Psoas muscle (tissue), 8 donors: Measurements from ENCODE around the gene RFX3. TPM values are rescaled to one million over a fixed set of nuclear protein-coding genes. Genes with fewer than 3 reads are reported as not detected.

Experiments used
- ATAC-seq, 4 donors: fragments of 200-7000 bp; cut with Tn5 transposase; one replicate each; pipeline ENCODE4 v1.9.1; 2020; ENCODE audit warnings: moderate library complexity in 3 of 4, mild to moderate bottlenecking in 2 of 4
- DNase-seq, 2 donors: peaks; one replicate each; pipeline ENCODE4 v3.0.0-alpha.2; 2020
- H3K27ac ChIP-seq: fragments of 200-600 bp; one replicate; pipeline ENCODE4 v1.8.0; 2022
- H3K27me3 ChIP-seq, 3 donors: fragments of 200-600 bp in 1 of 3; one replicate each; pipeline versions ENCODE4 v1.6.1 to v1.8.0; 2013 to 2022; ENCODE audit warnings: low read length in 2 of 3, mild to moderate bottlenecking in 2 of 3, moderate library complexity in 1 of 3; ENCODE audit not compliant: insufficient read depth in 3 of 3
- H3K36me3 ChIP-seq, 2 donors: fragments of 200-600 bp in 1 of 2; one replicate each; pipeline versions ENCODE4 v1.6.1 to v1.8.0; 2013 to 2022; ENCODE audit warnings: low read depth in 1 of 2, mild to moderate bottlenecking in 1 of 2, moderate library complexity in 1 of 2; ENCODE audit not compliant: insufficient read depth in 1 of 2
- H3K4me1 ChIP-seq: fragments of 200-600 bp; one replicate; pipeline ENCODE4 v1.8.0; 2022
- H3K4me3 ChIP-seq: fragments of 200-600 bp; one replicate; pipeline ENCODE4 v1.8.0; 2022; ENCODE audit warnings: mild to moderate bottlenecking
- H3K9me3 ChIP-seq: fragments of 200-600 bp; one replicate; pipeline ENCODE4 v1.8.0; 2022
- CTCF ChIP-seq: fragments of 200-600 bp; IDR thresholded peaks from one replicate; pipeline ENCODE4 v1.8.0; 2022; ENCODE audit warnings: antibody characterized with exemption
- WGBS, 3 donors: extraction: QIAGEN DNeasy Blood & Tissue Kit; methylation state at CpG; one replicate each; pipeline versions ENCODE4 v1.1.6 to v1.1.7; 2013; 5-methylcytosine and 5-hydroxymethylcytosine counted together
- intact Hi-C, 2 donors: fragments of 100-400 bp; cut with DNase I; formaldehyde crosslinking; loops; one replicate each; pipeline versions ENCODE4 v1.11.0 to v1.14.2; 2022
- polyA plus RNA-seq, 3 donors: library from polyadenylated mRNA; stranded (reverse); fragments of 200-250 nt; gene quantifications; one replicate each; pipeline ENCODE4 v1.2.3, GENCODE V29; 2013
- total RNA-seq, 4 donors: library from RNA; stranded (reverse); fragmentation: NEBNext Ultra II Directional in 2 of 4; extraction: Animal tissue kit (Norgen Biotek cat#: 25700) in 2 of 4; gene quantifications; one replicate each; pipeline versions ENCODE4 v1.2.1 to v1.2.4, GENCODE V29; 2021 to 2023
- donor health status: healthy with polysubstance abuse.
- donor health status: DM: no; HTN: no; CAD: no; lungs with moderate emphysema.
- donor health status: Bipolar disorder and iron deficiency.
- donor health status: healthy.
- donor health status: DM: yes; HTN: yes; CAD: no.
- donor health status: DM: no; HTN: no; CAD: no.
- donor health status: DM: no; HTN: no; CAD: no.
- donor health status: DM: yes; HTN: yes; CAD: no.

Gene RFX3
- total and polyA plus RNA-seq, 7 donors: 0.38 to 5.7 (median 2.8) TPM

GRCh38 chr9:3508521-3509291, 17.1 kb downstream of the RFX3 start:
- peaks cover 39% of the 10 kb centered on the region for H3K4me1 ChIP-seq
- intact Hi-C loops: no loop called here
- 45 to 78% (median 58%) methylated on average over 6 of the region's 6 CpGs for WGBS, 3 donors

GRCh38 chr9:3508078-3508431, 17.7 kb downstream of the RFX3 start:
- DNase-seq (no peak), ATAC-seq (no peak)
- Histone ChIP-seq H3K27me3 (no peaks in the 10 kb centered on the region), H3K4me1 (peaks cover 41% of the 10 kb centered on the region), H3K36me3 (no peaks in the 10 kb centered on the region), H3K27ac (peak overlapping the region; percentile 66), H3K9me3 (no peaks in the 10 kb centered on the region), H3K4me3 (peak overlapping the region; percentile 47)
- intact Hi-C loops: no loop called here
- WGBS, 3 donors: 42 to 68% (median 57%) methylated on average over 2 of the region's 2 CpGs
- no peak for TF ChIP-seq CTCF

More at GRCh38 chr9:3508521-3509291, 17.1 kb downstream of the RFX3 start:
- DNase-seq: no peak
- peak overlapping the region; percentile 66 for H3K27ac ChIP-seq
- H3K27me3 ChIP-seq: no peaks in the 10 kb centered on the region
- no peak for TF ChIP-seq CTCF
- H3K36me3 ChIP-seq: no peaks in the 10 kb centered on the region
- peak overlapping the region; percentile 47 for H3K4me3 ChIP-seq
- ATAC-seq: peak in 3 of 4 donors; percentile 41 to 55 (median 52)
- H3K9me3 ChIP-seq: no peaks in the 10 kb centered on the region

- Histone ChIP-seq H3K36me3 (no peaks in the 10 kb centered on the region), H3K9me3 (no peaks in the 10 kb centered on the region), H3K27ac (peak overlapping the region; percentile 66), H3K27me3 (no peaks in the 10 kb centered on the region), H3K4me3 (peak overlapping the region; percentile 47), H3K4me1 (peaks cover 41% of the 10 kb centered on the region)
- intact Hi-C loops: no loop called here
- 69 to 91% (median 72%) methylated on average over 6 of the region's 6 CpGs for WGBS, 3 donors
- DNase-seq (no peak), ATAC-seq (peak; percentile 23 to 58 (median 47))
- TF ChIP-seq CTCF: no peak
Observed at GRCh38 chr9:3507395-3508077, 18.3 kb downstream of the RFX3 start.

DNA sequence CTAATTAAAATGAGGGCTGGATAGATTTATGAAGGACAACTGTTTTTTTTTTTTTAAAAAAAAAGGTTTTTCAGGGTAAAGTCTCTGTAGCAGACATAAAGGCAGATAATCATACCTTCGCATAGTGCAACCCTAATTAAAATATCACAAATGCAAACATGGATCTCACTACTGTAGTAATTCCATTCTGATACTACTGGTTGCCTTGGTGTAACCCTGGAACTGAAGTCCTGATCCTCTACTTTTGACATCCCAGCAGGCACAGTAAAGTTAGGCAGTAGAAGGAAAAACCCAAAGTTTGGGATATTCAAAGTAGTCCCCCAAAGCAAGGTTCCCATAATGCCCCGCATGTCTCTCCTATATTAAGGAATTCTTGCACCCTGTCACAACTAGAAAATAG, 19.6 kb downstream of the RFX3 start:
- H3K27ac ChIP-seq: peak overlapping the region; percentile 66
- DNase-seq (no peak), ATAC-seq (no peak)
- intact Hi-C loops: no loop called here
- WGBS, 3 donors: 91 to 99% (median 94%) methylated on average over 2 of the region's 2 CpGs
- peaks cover 32% of the 10 kb centered on the region for H3K4me1 ChIP-seq
- H3K4me3 ChIP-seq: no peak overlapping the region
- H3K36me3 ChIP-seq: no peaks in the 10 kb centered on the region
- H3K9me3 ChIP-seq: no peaks in the 10 kb centered on the region
- TF ChIP-seq CTCF: no peak
- H3K27me3 ChIP-seq: no peaks in the 10 kb centered on the region
